Measurements from ENCODE around the gene PTEN. TPM values are rescaled to one million over a fixed set of nuclear protein-coding genes. Genes with fewer than 3 reads are reported as not detected.
A peak's percentile ranks its signal among the peaks of the same experiment; 100 is the strongest.

The PTEN gene
- total and polyA plus RNA-seq, 2 donors (not counting 3 experiments of a cell fraction or from before 2014, with no cell fraction given): 8.0 to 76.9 TPM

DNA sequence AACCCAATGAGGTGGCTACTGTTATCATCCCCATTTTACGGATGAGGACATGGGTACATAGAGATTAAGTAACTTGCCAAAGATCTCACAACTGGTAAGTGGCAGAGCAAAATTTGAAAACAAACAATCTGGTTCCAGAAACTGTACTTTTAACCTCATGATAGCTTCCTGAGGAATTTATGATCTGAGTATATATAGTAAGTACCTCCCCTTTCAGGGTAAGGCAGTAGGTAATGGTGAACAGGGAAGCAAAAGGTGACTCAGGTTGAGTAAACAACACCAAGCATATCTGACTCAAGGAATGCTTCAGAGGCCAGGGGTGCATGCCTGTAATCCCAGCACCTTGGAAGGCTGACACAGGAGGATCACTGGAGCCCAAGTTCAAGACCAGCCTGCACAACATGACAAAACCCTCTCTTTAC lies 21.2 kb upstream of the PTEN start:
- H3K36me3 ChIP-seq (ENCODE audit: control insufficient read depth in 2 of 2, extremely low read depth in 1 of 2, insufficient read depth in 2 of 2, low read length in 2 of 2): no peaks in the 10 kb centered on the region
- H4K20me1 ChIP-seq (replicated peaks; ENCODE audit: control insufficient read depth, extremely low read depth, insufficient read depth, low read length): no peaks in the 10 kb centered on the region
- intact Hi-C loops (cut with micrococcal nuclease): no loop called here
- no peak overlapping the region for H3K27ac ChIP-seq (ENCODE audit: insufficient read depth, low read depth, low read length)
- BruUV-seq (replicated peaks): no TSS peak
- dilution Hi-C loops (cut with MboI; ENCODE audit: extremely low pct_ligation_motif_present, low sequenced_read_pairs): no loop called here
- H3K9me3 ChIP-seq (replicated peaks; ENCODE audit: control insufficient read depth, insufficient read depth, low read length): no peaks in the 10 kb centered on the region
- no peaks in the 10 kb centered on the region for H3K9me1 ChIP-seq (replicated peaks; ENCODE audit: control insufficient read depth, extremely low read depth, insufficient read depth, low read length)
- H3K79me2 ChIP-seq (ENCODE audit: control insufficient read depth, insufficient read depth, low read length): no peaks in the 10 kb centered on the region
- H3K4me2 ChIP-seq (ENCODE audit: insufficient read depth, low read length): no peak overlapping the region
- DNase-seq (ENCODE audit: low read depth, low spot score) (peak; percentile 45), FAIRE-seq (peak; percentile 15)
- ChIA-PET POLR2A (no interaction called here), CTCF (interaction anchor here (1.1 to 1.3 kb wide), 2 partner anchors 67 to 309 kb away, joined by 3 read pairs; no protein-coding TSS in a partner anchor)
- H2AFZ ChIP-seq (ENCODE audit: low read depth, low read length): no peak overlapping the region
- peaks cover 3% of the 10 kb centered on the region for H3K4me1 ChIP-seq (ENCODE audit: control insufficient read depth, extremely low read depth, insufficient read depth, low read length)
- TF ChIP-seq, protein P1, sequence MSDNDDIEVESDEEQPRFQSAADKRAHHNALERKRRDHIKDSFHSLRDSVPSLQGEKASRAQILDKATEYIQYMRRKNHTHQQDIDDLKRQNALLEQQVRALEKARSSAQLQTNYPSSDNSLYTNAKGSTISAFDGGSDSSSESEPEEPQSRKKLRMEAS (IDR thresholded peaks at IDR 0.05; ENCODE audit: insufficient read depth, insufficient read length): no peak
- TF ChIP-seq POLR2A (IDR thresholded peaks at IDR 0.05; ENCODE audit: low read depth, low read length) (no peak), MYC (IDR thresholded peaks at IDR 0.05; ENCODE audit: low read depth, low read length) (no peak), EZH2 (IDR thresholded peaks at IDR 0.05; ENCODE audit: borderline replicate concordance, low read depth, low read length, severe bottlenecking) (no peak), FOS (IDR thresholded peaks at IDR 0.05; ENCODE audit: borderline replicate concordance, insufficient read depth, low read length) (no peak), POLR2AphosphoS5 (IDR thresholded peaks at IDR 0.05; ENCODE audit: insufficient read depth, low read depth, low read length) (no peak), GATA2 (IDR thresholded peaks at IDR 0.05; ENCODE audit: insufficient read depth, insufficient read length, low read depth, low read length) (no peak), JUN (IDR thresholded peaks at IDR 0.05; ENCODE audit: borderline replicate concordance, insufficient read depth, insufficient read length, low read depth) (no peak)
- TF ChIP-seq, protein P2, sequence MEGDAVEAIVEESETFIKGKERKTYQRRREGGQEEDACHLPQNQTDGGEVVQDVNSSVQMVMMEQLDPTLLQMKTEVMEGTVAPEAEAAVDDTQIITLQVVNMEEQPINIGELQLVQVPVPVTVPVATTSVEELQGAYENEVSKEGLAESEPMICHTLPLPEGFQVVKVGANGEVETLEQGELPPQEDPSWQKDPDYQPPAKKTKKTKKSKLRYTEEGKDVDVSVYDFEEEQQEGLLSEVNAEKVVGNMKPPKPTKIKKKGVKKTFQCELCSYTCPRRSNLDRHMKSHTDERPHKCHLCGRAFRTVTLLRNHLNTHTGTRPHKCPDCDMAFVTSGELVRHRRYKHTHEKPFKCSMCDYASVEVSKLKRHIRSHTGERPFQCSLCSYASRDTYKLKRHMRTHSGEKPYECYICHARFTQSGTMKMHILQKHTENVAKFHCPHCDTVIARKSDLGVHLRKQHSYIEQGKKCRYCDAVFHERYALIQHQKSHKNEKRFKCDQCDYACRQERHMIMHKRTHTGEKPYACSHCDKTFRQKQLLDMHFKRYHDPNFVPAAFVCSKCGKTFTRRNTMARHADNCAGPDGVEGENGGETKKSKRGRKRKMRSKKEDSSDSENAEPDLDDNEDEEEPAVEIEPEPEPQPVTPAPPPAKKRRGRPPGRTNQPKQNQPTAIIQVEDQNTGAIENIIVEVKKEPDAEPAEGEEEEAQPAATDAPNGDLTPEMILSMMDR (IDR thresholded peaks at IDR 0.05; ENCODE audit: extremely low read depth in 1 of 2, insufficient read depth in 1 of 2, low read depth in 1 of 2, low read length in 2 of 2): no peak
- no peak overlapping the region for H3K9ac ChIP-seq (replicated peaks; ENCODE audit: extremely low read depth, insufficient read depth, low read length)
- no peaks in the 10 kb centered on the region for H3K27me3 ChIP-seq (ENCODE audit: control insufficient read depth in 2 of 2, insufficient read depth in 2 of 2, low read length in 2 of 2)
- no peak overlapping the region for H3K4me3 ChIP-seq (replicated peaks in 1 of 3; ENCODE audit: insufficient read depth in 1 of 3, low read depth in 1 of 3, low read length in 3 of 3)
